Measurements from ENCODE around the gene PHETA1.
A peak's percentile ranks its signal among the peaks of the same experiment; 100 is the strongest.

PHETA1 gene

DNA sequence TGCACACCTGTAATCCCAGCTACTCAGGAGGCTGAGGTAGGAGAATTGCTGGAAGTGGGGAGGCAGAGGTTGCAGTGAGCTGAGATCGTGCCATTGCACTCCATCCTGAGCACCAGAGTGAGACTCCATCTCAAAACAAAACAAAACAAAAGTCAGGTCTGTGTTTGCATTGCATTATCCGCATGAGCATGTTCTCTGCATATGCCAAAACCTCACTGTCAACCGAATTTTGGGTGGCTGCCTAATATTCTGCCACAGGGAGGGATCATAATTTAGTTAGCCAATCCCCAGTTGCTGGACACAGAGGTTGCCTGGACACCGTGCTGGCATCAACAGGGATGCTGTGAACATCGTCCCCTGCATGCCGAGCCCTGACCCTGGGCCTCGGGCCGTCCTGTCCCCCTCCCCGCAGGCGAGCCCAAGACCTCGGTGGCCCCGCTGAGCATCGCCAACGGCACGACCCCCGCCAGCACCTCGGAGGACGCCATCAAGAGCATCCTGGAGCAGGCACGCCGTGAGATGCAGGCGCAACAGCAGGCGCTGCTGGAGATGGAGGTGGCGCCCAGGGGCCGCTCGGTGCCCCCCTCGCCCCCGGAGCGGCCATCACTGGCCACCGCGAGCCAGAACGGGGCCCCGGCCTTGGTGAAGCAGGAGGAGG, 49.2 kb downstream of the PHETA1 start:
- no peak for DNase-seq

DNA sequence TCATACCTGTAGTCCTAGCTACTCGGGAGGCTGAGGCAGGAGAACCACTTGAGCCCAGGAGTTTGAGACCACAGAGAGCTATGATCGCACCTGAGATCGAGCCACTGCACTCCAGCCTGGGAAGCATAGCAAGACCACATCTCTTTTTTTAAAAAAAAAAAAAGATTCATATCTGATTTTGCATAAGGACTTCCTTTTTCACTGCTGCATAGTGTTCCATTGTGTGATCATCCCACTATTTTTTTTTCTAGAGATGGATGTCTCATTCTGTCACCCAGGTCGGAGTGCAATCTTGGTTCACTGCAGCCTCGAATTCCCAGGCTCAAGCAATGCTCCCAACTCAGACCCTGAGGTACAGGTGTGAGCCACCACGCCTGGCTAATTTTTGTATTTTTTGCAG, 50.4 kb downstream of the PHETA1 start:
- no peak for DNase-seq

DNA sequence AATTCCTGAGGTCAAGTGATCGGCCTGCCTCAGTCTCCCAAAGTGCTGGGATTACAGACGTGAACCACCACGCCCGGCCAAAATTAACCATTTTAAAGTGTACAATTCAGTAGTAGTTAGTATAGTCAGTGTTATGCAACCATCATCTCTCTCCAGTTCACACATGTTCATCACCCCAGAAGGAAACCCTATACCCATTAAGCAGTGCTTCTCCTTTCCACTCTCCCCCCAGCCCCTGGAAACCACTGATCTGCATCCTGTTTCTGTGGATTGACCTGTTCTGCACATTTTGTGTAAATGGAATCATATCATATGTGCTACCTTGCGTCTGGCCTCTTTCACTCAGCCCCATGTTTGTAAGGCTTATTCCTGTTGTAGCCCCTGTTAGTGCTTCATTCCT, 52.2 kb downstream of the PHETA1 start:
- no peak for DNase-seq

DNA sequence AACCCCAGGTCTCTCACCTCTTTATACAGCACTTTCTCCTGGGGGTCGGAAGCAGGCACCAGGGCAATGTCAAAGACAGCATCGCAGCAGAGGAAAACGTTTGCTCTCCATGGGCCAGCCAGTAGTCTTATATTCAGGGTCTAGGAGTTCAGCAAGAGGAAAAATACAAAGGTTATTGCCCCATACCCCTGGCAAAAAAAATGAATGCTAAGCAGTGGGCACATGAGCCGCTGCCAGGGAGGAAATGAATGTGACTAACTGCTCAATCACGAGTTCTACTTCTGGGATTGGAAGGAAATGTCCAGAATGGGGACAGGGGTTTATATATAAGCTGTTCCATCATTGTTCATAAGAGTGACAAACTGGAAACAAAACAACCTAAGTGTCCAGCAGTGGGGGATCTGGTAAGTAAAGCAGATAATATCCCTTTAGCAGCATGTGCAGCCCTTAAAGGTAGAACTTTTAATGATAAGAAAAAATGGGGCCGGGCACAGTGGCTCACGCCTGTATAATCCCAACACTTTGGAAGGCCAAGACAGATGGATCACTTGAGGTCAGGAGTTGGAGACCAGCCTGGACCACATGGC, 53.8 kb downstream of the PHETA1 start:
- DNase-seq: no peak

DNA sequence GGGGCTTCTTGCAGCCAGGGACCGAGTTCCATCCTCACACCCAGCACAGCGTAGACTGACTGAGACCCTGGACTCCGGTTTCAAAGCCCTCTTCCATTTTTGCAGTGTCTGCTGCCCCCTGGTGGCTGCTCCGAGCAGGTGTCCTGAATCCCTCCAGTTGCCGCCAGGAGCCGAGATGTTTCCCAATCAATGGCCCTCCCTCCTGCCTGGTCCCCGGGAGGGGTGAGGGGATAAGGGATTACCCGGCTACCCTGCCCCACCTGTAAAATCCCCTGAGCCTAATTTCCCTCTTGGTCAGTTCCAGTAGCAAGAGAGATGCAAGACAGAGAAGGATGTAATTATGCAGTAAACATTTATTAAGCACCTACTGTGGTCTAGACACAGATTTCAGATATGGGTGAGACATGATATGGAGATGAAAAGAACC, 55.0 kb downstream of the PHETA1 start:
- peak; percentile 51 for DNase-seq

DNA sequence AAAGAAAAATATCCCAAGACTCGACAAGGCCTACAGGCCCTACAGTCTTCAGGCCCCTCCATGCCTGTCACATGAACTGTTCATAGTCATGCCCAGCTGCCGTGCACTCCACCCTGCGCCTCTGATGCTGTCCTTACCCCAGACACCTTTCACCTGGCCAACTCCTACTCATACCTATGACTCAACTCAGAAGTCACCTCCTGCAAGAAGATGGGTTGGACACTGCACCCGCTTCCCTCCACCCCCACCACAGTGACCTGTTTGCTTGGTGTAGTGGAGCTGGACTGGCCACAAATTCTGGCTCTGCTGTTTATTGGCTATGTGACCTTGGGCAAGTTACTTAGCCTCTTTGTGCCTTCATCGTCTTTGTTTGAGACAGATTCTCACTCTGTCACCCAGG, 56.2 kb downstream of the PHETA1 start:
- DNase-seq: no peak

DNA sequence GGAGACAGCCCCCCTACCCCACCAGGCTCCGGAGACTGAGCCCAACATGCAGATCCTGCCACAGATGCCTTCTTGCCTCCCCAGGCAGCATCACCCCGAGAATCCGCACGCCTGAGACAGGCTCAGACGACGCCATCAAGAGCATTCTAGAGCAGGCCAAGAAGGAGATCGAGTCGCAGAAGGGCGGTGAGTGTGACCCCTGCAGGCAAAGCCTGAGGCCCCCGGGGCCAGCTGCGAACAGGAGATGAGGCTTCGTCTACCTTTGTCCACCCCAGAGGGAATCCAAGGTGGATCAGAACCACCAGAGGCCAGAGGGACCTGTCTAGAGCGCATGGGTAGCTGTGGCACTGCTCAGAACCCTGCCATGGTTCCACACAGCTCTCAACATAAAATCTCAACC, 56.9 kb downstream of the PHETA1 start:
- no peak for DNase-seq

DNA sequence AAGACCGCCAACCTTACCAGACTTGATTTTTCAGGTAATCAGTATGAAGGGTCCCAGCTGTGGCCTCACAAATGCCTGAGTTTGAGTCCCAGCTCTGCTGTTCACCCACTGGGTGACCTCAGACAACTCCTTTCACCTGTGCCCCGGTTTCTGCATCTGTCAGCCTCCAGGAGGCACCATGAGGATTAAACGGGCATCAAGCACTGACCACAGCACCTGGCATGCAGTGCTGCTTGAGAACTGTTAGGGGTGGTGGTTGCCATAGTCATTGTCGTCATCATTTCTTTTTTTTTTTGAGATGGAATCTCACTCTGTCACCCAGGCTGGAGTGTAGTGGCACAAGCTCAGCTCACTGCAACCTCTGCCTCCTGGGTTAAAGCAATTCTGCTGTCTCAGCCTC, 57.9 kb downstream of the PHETA1 start:
- no peak for DNase-seq
